Kidney (tissue), 14 donors: Measurements from ENCODE around the gene ATG4B. TPM values are rescaled to one million over a fixed set of nuclear protein-coding genes. Genes with fewer than 3 reads are reported as not detected.

Experiments used
- DNase-seq, 5 donors: peaks; one replicate each; pipeline ENCODE4 v3.0.0-alpha.2; 2013 to 2020
- FAIRE-seq: peaks from 2 replicates; lab custom pipeline; 2012; peaks lifted over from hg19 to GRCh38; lab: Jason Lieb, UNC
- H3K27ac ChIP-seq, 2 donors: one replicate each; pipeline ENCODE4 v1.7.0; 2013; ENCODE audit warnings: low read depth in 2 of 2, low read length in 2 of 2, inconsistent platforms in 1 of 2
- H3K27me3 ChIP-seq: one replicate; pipeline ENCODE4 v1.7.1; 2013; ENCODE audit warnings: low read length, inconsistent platforms; ENCODE audit not compliant: control insufficient read depth, insufficient read depth
- H3K36me3 ChIP-seq, 3 donors: one replicate each; pipeline versions ENCODE4 v1.7.0 to v1.7.1; 2013; ENCODE audit warnings: low read length in 3 of 3, control low read depth in 1 of 3, inconsistent platforms in 1 of 3; ENCODE audit not compliant: insufficient read depth in 3 of 3, control insufficient read depth in 2 of 3
- H3K4me1 ChIP-seq, 3 donors: one replicate each; pipeline versions ENCODE4 v1.7.0 to v1.7.1; 2013; ENCODE audit warnings: low read length in 3 of 3, inconsistent platforms in 1 of 3, low read depth in 1 of 3; ENCODE audit not compliant: control insufficient read depth in 2 of 3, insufficient read depth in 2 of 3
- H3K4me3 ChIP-seq, 3 donors: one replicate each; pipeline versions ENCODE4 v1.7.0 to v1.8.1; 2013; ENCODE audit warnings: low read length in 3 of 3, control low read depth in 1 of 3, inconsistent platforms in 1 of 3
- H3K9ac ChIP-seq, 3 donors: one replicate each; pipeline versions ENCODE4 v1.7.0 to v1.7.1; 2013; ENCODE audit warnings: low read length in 3 of 3, control low read depth in 1 of 3, inconsistent platforms in 1 of 3
- H3K9me3 ChIP-seq, 3 donors: one replicate each; pipeline versions ENCODE4 v1.7.0 to v1.7.1; 2013; ENCODE audit warnings: low read length in 3 of 3, control low read depth in 1 of 3, inconsistent platforms in 1 of 3; ENCODE audit not compliant: control insufficient read depth in 2 of 3, insufficient read depth in 1 of 3
- CTCF ChIP-seq: IDR thresholded peaks from 3 replicates; pipeline ENCODE4 v1.5.1; 2012; ENCODE audit warnings: mild to moderate bottlenecking, moderate library complexity, borderline replicate concordance; ENCODE audit not compliant: insufficient read depth; ENCODE audit errors: extremely low read depth
- intact Hi-C: fragments of 100-400 bp; cut with DNase I; formaldehyde crosslinking; loops from one replicate; pipeline ENCODE4 v1.11.1; 2022
- polyA plus RNA-seq: library from polyadenylated mRNA; stranded (reverse); fragments of 350-450 nt; fragmentation: Illumina TruSeq; extraction: RNeasy Lipid Tissue Mini Kit (QIAGEN cat#74804); gene quantifications from one replicate; pipeline ENCODE4 v1.2.3, GENCODE V29; 2014; ENCODE audit warnings: low read depth, low replicate concordance; ENCODE audit not compliant: insufficient read depth
- total RNA-seq: library from RNA; stranded (reverse); fragmentation: NEBNext Ultra II Directional; extraction: Animal tissue kit (Norgen Biotek cat#: 25700); gene quantifications from one replicate; pipeline ENCODE4 v1.2.1, GENCODE V29; 2021
- donor health status: control.
- donor health status: control.
- donor health status: control.
- donor health status: control.
- donor health status: control.
- donor health status: DM: yes; HTN: yes; CAD: no.
- donor health status: Normal renal cell carcinoma (clear cell type).

Gene ATG4B
- total and polyA plus RNA-seq, 2 donors from 2014 or later: 56.6 to 81.0 TPM

GRCh38 chr2:241652722-241653121 is 15.2 kb downstream of the ATG4B start:
- no peak overlapping the region for H3K4me3 ChIP-seq
- no peaks in the 10 kb centered on the region for H3K27me3 ChIP-seq
- TF ChIP-seq CTCF: no peak
- no peak for DNase-seq
- intact Hi-C loops: no loop called here
- H3K9ac ChIP-seq: no peak overlapping the region
- H3K36me3 ChIP-seq: peaks cover 0 to 35% (median 27%) of the 10 kb centered on the region in 3 donors
- peaks cover 0 to 9% (median 7%) of the 10 kb centered on the region in 3 donors for H3K4me1 ChIP-seq
- H3K9me3 ChIP-seq: no peaks in the 10 kb centered on the region
- no peak overlapping the region for H3K27ac ChIP-seq
- FAIRE-seq: no peak

GRCh38 chr2:241653210-241653750 is 15.8 kb downstream of the ATG4B start:
- no peak for TF ChIP-seq CTCF
- Histone ChIP-seq H3K27me3 (no peaks in the 10 kb centered on the region), H3K4me1 (peaks cover 0 to 9% (median 5%) of the 10 kb centered on the region in 3 donors), H3K36me3 (peaks cover 0 to 38% (median 27%) of the 10 kb centered on the region in 3 donors), H3K9me3 (no peaks in the 10 kb centered on the region), H3K4me3 (no peak overlapping the region), H3K27ac (no peak overlapping the region), H3K9ac (no peak overlapping the region)
- FAIRE-seq (no peak), DNase-seq (peak in 1 of 5 donors; percentile 46)
- intact Hi-C loops: no loop called here

- intact Hi-C loops: no loop called here
- no peaks in the 10 kb centered on the region for H3K9me3 ChIP-seq
- H3K4me3 ChIP-seq: no peak overlapping the region
- H3K9ac ChIP-seq: no peak overlapping the region
- FAIRE-seq: no peak
- peaks cover 0 to 5% (median under 1%) of the 10 kb centered on the region in 3 donors for H3K4me1 ChIP-seq
- H3K36me3 ChIP-seq: peaks cover 0 to 48% (median 32%) of the 10 kb centered on the region in 3 donors
- no peak for TF ChIP-seq CTCF
- no peaks in the 10 kb centered on the region for H3K27me3 ChIP-seq
- no peak overlapping the region for H3K27ac ChIP-seq
- DNase-seq: no peak
These were observed 17.1 kb downstream of the ATG4B start for GRCh38 chr2:241654551-241654950.
